Lower leg skin (tissue), 3 donors: ENCODE measurements around the gene NLK.
"Not testable (repeated sequence)": the region's sequence is repeated elsewhere in the genome, so short reads cannot be mapped to it uniquely, and the experiment has no call there.

Experiments used
- CTCF ChIP-seq, 3 donors: fragments of 450-650 bp; IDR thresholded peaks; one replicate each; pipeline ENCODE4 v1.5.1; 2016; ENCODE audit warnings: antibody characterized with exemption in 3 of 3, mild to moderate bottlenecking in 3 of 3, moderate library complexity in 2 of 3
- POLR2A ChIP-seq, 2 donors: fragments of 450-650 bp; IDR thresholded peaks; one replicate each; pipeline ENCODE4 v1.6.1; 2016 to 2017; ENCODE audit warnings: antibody characterized with exemption in 2 of 2, mild to moderate bottlenecking in 1 of 2, moderate library complexity in 1 of 2

GRCh38 chr17:28035884-28036283 is 6.6 kb upstream of the NLK start:
- not testable (repeated sequence) for TF ChIP-seq CTCF, POLR2A (IDR thresholded peaks at IDR 0.05)
